ENCODE measurements around the gene USP53. TPM values are rescaled to one million over a fixed set of nuclear protein-coding genes. Genes with fewer than 3 reads are reported as not detected.

Gene USP53
- total and polyA plus RNA-seq, 9 of the 15 experiments (the other 6 are each of a cell fraction or from before 2014, with no cell fraction given), result 2.9 to 9.6 (median 8.3) TPM

DNA sequence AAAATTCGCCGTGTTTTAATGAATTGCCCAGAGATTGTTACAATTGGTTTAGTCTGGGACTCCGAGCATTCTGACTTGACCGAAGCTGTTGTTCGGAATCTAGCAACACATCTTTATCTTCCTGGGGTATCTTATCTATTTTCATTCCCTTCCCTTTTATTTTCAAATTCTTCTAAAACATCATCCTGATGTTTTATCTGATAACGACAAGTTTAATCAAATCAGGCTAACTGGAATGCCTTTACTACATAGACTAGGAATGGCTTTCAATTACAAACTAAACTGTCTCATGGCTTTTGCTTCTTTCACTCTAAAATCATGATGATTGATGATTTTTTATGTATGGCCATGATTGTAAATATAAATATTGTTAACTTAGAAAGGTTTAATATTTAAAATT lies 48.0 kb downstream of the USP53 start:
- no peaks in the 10 kb centered on the region for H4K20me1 ChIP-seq (replicated peaks; ENCODE audit: control insufficient read depth, insufficient read depth, low read length)
- no TSS peak for BruUV-seq (replicated peaks)
- ChIA-PET CTCF (ENCODE audit: low intra/inter-chr PET ratio) (no interaction called here), POLR2A (interaction anchor here (0.7 kb wide), 1 partner anchor 20 kb away, joined by 3 read pairs; no protein-coding TSS in a partner anchor)
- DNase-seq (ENCODE audit: extremely low read depth in 1 of 4, low spot score in 3 of 4) (no peak), ATAC-seq (no peak), FAIRE-seq (no peak)
- H3K4me1 ChIP-seq (replicated peaks in 1 of 2; ENCODE audit: control insufficient read depth in 2 of 2, insufficient read depth in 2 of 2, low read length in 2 of 2), result no peaks in the 10 kb centered on the region
- H3K9ac ChIP-seq (ENCODE audit: insufficient read depth in 1 of 2, low read depth in 2 of 2, low read length in 2 of 2), result no peak overlapping the region
- no peak overlapping the region for H3K4me2 ChIP-seq (ENCODE audit: insufficient read depth, low read length)
- no peaks in the 10 kb centered on the region for H3K27me3 ChIP-seq (ENCODE audit: control insufficient read depth in 2 of 2, insufficient read depth in 2 of 2, low read length in 2 of 2)
- no peaks in the 10 kb centered on the region for H3K9me1 ChIP-seq (ENCODE audit: control insufficient read depth, insufficient read depth, low read length)
- no peaks in the 10 kb centered on the region for H3K79me2 ChIP-seq (ENCODE audit: control insufficient read depth, insufficient read depth, low read length)
- no peak overlapping the region for H2AFZ ChIP-seq (ENCODE audit: low read depth, low read length)
- H3K27ac ChIP-seq (ENCODE audit: extremely low read depth, low read depth, low read length), result no peak overlapping the region
- WGBS (ENCODE audit: insufficient coverage, low coverage, missing lambda C conversion rate), result 91% methylated on average over 6 of the region's 6 CpGs
- TF ChIP-seq KLF6 (CRISPR knock-in tag; IDR thresholded peaks at IDR 0.05; ENCODE audit: borderline replicate concordance) (no peak), PCBP2 (IDR thresholded peaks at IDR 0.05; ENCODE audit: low read depth, low read length, poor library complexity, severe bottlenecking) (no peak), ARNT (IDR thresholded peaks at IDR 0.05) (no peak), MAFF (IDR thresholded peaks at IDR 0.05; ENCODE audit: low read length) (no peak)
- TF ChIP-seq, protein P1, sequence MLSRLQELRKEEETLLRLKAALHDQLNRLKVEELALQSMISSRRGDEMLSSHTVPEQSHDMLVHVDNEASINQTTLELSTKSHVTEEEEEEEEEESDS (CRISPR knock-in tag; IDR thresholded peaks at IDR 0.05), result no peak
- peaks cover 6% of the 10 kb centered on the region; the same call in 1 of the 3 replicates for H3K36me3 ChIP-seq (ENCODE audit: control insufficient read depth, insufficient read depth, low read length)
- in situ Hi-C loops (cut with MboI), result no loop called here
- no peaks in the 10 kb centered on the region for H3K9me3 ChIP-seq (replicated peaks; ENCODE audit: control insufficient read depth, insufficient read depth, low read depth, low read length)
- H3K4me3 ChIP-seq, result no peak overlapping the region
- intact Hi-C loops (cut with micrococcal nuclease), result no loop called here

DNA sequence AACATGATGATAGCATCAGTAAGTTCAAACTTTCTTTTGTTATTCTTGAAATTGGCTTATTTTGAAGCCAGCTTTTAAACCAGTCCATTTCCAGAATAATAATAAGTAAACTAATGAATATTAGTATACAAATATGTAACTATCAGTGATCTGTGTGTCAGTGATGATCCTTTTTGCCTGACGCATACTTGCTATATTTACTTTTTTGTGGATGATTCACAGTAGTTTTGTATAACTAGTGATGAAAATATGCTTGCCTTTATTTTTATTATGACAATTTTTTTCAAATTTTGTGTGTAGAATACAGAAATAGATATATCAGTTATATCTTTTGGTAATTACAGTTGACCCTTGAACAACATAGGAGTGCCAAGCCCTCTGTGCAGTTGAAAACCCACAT lies 49.5 kb downstream of the USP53 start:
- H4K20me1 ChIP-seq (replicated peaks; ENCODE audit: control insufficient read depth, insufficient read depth, low read length), result no peaks in the 10 kb centered on the region
- H3K9me1 ChIP-seq (ENCODE audit: control insufficient read depth, insufficient read depth, low read length), result no peaks in the 10 kb centered on the region
- H3K36me3 ChIP-seq (ENCODE audit: control insufficient read depth, insufficient read depth, low read length), result no peaks in the 10 kb centered on the region
- ATAC-seq (no peak), DNase-seq (ENCODE audit: extremely low read depth in 1 of 4, low spot score in 3 of 4) (no peak), FAIRE-seq (no peak)
- H3K27me3 ChIP-seq (ENCODE audit: control insufficient read depth in 2 of 2, insufficient read depth in 2 of 2, low read length in 2 of 2), result no peaks in the 10 kb centered on the region
- no peak overlapping the region for H3K9ac ChIP-seq (ENCODE audit: insufficient read depth in 1 of 2, low read depth in 2 of 2, low read length in 2 of 2)
- H3K9me3 ChIP-seq (replicated peaks; ENCODE audit: control insufficient read depth, insufficient read depth, low read depth, low read length), result no peaks in the 10 kb centered on the region
- no peaks in the 10 kb centered on the region for H3K4me1 ChIP-seq (replicated peaks in 1 of 2; ENCODE audit: control insufficient read depth in 2 of 2, insufficient read depth in 2 of 2, low read length in 2 of 2)
- ChIA-PET POLR2A (no interaction called here), CTCF (ENCODE audit: low intra/inter-chr PET ratio) (no interaction called here)
- intact Hi-C loops (cut with micrococcal nuclease) (no loop called here), in situ Hi-C loops (cut with MboI) (no loop called here)
- BruUV-seq (replicated peaks), result no TSS peak
- 92% methylated on average over 1 of the region's 1 CpG for whole genome bisulfite sequencing (ENCODE audit: insufficient coverage, low coverage, missing lambda C conversion rate)
- no peak overlapping the region for H2AFZ ChIP-seq (ENCODE audit: low read depth, low read length)
- no peak overlapping the region for H3K4me2 ChIP-seq (ENCODE audit: insufficient read depth, low read length)
- no peak overlapping the region for H3K27ac ChIP-seq (ENCODE audit: extremely low read depth, low read depth, low read length)
- H3K4me3 ChIP-seq, result no peak overlapping the region
- no peaks in the 10 kb centered on the region for H3K79me2 ChIP-seq (ENCODE audit: control insufficient read depth, insufficient read depth, low read length)
- TF ChIP-seq SRF (CRISPR knock-in tag; IDR thresholded peaks at IDR 0.05) (no peak), MIER1 (IDR thresholded peaks at IDR 0.05; ENCODE audit: low read depth) (no peak), ZNF324 (CRISPR knock-in tag; IDR thresholded peaks at IDR 0.05) (no peak), ZFP1 (CRISPR knock-in tag; IDR thresholded peaks at IDR 0.05) (no peak), ELF4 (CRISPR knock-in tag; IDR thresholded peaks at IDR 0.05) (no peak), NONO (IDR thresholded peaks at IDR 0.05; ENCODE audit: low read depth in 2 of 2, low read length in 1 of 2) (no peak), ASH1L (IDR thresholded peaks at IDR 0.05; ENCODE audit: borderline replicate concordance, low read depth, partially characterized antibody) (no peak)
- TF ChIP-seq, protein P2, sequence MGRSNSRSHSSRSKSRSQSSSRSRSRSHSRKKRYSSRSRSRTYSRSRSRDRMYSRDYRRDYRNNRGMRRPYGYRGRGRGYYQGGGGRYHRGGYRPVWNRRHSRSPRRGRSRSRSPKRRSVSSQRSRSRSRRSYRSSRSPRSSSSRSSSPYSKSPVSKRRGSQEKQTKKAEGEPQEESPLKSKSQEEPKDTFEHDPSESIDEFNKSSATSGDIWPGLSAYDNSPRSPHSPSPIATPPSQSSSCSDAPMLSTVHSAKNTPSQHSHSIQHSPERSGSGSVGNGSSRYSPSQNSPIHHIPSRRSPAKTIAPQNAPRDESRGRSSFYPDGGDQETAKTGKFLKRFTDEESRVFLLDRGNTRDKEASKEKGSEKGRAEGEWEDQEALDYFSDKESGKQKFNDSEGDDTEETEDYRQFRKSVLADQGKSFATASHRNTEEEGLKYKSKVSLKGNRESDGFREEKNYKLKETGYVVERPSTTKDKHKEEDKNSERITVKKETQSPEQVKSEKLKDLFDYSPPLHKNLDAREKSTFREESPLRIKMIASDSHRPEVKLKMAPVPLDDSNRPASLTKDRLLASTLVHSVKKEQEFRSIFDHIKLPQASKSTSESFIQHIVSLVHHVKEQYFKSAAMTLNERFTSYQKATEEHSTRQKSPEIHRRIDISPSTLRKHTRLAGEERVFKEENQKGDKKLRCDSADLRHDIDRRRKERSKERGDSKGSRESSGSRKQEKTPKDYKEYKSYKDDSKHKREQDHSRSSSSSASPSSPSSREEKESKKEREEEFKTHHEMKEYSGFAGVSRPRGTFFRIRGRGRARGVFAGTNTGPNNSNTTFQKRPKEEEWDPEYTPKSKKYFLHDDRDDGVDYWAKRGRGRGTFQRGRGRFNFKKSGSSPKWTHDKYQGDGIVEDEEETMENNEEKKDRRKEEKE (IDR thresholded peaks at IDR 0.05; ENCODE audit: borderline replicate concordance in 1 of 2, control insufficient read depth in 1 of 2, low read depth in 2 of 2, low read length in 1 of 2), result no peak
